Measurements from ENCODE around the gene ZNF827. TPM values are rescaled to one million over a fixed set of nuclear protein-coding genes. Genes with fewer than 3 reads are reported as not detected.

The ZNF827 gene
- total and polyA plus RNA-seq, 9 of the 15 experiments (the other 6 are each of a cell fraction or from before 2014, with no cell fraction given): 0.07 to 0.40 TPM; not detected in 7

- TF ChIP-seq MGA (IDR thresholded peaks at IDR 0.05) (no peak), TGIF2 (CRISPR knock-in tag; IDR thresholded peaks at IDR 0.05) (no peak), MECOM (CRISPR knock-in tag; IDR thresholded peaks at IDR 0.05) (no peak), ZBTB5 (IDR thresholded peaks at IDR 0.05) (no peak), ZFP1 (CRISPR knock-in tag; IDR thresholded peaks at IDR 0.05) (no peak), TEAD4 (IDR thresholded peaks at IDR 0.05; ENCODE audit: low read length) (no peak), TEAD4 (CRISPR knock-in tag; IDR thresholded peaks at IDR 0.05; ENCODE audit: borderline replicate concordance) (no peak), HNRNPH1 (optimal IDR thresholded peaks at IDR 0.05; ENCODE audit: low read depth, low read length) (no peak), DLX4 (CRISPR knock-in tag; IDR thresholded peaks at IDR 0.05) (no peak), NUFIP1 (IDR thresholded peaks at IDR 0.05; ENCODE audit: partially characterized antibody) (no peak)
These were observed 17.4 kb downstream of the ZNF827 start (continued) for GRCh38 chr4:145921231-145921630.

Measured in K562 (cell line).